ENCODE measurements around the gene EPHB2.

DNA sequence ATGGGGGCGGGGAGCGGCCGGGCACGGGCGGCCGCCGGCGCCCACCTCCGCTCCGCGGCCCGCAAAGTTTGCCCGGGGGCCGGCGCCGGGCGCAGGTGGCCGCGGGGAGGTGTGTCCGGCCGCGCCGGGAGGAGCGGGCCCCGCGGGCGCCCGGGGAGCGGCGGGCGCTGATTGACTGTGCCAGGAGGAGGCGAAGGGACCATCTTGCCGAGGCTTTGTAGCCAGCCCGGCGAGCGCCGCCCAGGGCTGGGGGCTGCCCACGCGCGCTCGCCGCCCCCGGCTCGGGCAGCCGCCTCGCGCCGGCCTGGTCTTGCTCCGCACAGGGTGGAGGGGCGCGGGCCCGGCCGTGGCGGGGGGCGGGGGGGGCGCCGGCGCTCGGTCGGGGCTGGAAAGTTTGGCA is 432 bp downstream of the EPHB2 start:
- TF ChIP-seq POLR2A (IDR thresholded peaks at IDR 0.05; ENCODE audit: low read depth, low read length) = no peak
- TF ChIP-seq FOS (IDR thresholded peaks at IDR 0.05; ENCODE audit: borderline replicate concordance, insufficient read depth, low read length) = no peak
- no peak for TF ChIP-seq POLR2AphosphoS5 (IDR thresholded peaks at IDR 0.05; ENCODE audit: insufficient read depth, low read depth, low read length)
